ENCODE measurements around the gene ZNF222.

ZNF222 gene
- 0.94 to 4.1 (median 2.4) reads per million in 18 experiments for total RNA-seq

GRCh38 chr19:44025217-44025936 lies at the start of gene ZNF222:
Gene ZNF222 (plus strand): TSS chr19:44025379. CDS start chr19:44025437, 58 bp downstream.
- peak; percentile 91 to 92 for DNase-seq

DNA sequence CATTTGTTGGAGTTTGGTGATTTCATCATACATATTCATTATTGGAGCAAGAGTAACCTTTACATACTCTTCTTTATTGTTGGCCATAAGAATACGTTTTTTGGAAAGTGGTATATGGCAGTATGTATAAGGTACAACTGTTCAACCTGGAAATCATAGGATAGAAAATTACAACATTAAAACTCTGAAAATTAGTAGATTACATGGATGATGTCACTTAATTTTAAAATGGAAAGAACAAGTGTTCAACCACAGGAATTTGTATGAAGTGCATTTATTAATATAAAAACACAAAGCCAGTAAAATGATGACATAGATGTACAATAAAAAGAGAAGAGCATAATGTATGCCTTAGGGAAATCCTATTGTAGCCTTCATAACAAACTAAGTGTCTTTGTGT lies 48.4 kb upstream of the ZNF222 start:
- DNase-seq, result no peak

- DNase-seq, result no peak
Observed at GRCh38 chr19:43983544-43983911, 41.7 kb upstream of the ZNF222 start.

- DNase-seq, result peak; percentile 93 to 94
Observed at GRCh38 chr19:43983912-43984686, 41.1 kb upstream of the ZNF222 start, which contains the start of gene ZNF155. Gene ZNF155 (plus strand): TSS chr19:43984188. CDS start chr19:43988544, 4,356 bp downstream.

DNA sequence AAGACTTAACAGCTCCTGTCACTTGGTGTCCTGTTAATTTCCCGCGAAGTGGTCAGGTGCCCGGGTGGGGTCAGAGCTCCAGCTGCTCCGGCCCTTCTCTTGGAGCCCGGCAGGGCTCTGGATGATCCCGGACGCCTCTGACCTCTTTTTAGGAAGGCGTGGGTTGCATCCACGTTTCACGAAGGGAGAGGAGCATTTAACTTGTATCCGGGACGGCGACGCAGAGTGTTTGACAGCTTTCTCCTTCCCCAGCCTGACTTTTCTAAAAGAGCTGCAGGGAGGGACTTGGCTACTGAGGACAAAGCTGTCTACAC lies 40.5 kb upstream of the ZNF222 start:
- DNase-seq, result peak in 1 of 2 donors; percentile 33

DNA sequence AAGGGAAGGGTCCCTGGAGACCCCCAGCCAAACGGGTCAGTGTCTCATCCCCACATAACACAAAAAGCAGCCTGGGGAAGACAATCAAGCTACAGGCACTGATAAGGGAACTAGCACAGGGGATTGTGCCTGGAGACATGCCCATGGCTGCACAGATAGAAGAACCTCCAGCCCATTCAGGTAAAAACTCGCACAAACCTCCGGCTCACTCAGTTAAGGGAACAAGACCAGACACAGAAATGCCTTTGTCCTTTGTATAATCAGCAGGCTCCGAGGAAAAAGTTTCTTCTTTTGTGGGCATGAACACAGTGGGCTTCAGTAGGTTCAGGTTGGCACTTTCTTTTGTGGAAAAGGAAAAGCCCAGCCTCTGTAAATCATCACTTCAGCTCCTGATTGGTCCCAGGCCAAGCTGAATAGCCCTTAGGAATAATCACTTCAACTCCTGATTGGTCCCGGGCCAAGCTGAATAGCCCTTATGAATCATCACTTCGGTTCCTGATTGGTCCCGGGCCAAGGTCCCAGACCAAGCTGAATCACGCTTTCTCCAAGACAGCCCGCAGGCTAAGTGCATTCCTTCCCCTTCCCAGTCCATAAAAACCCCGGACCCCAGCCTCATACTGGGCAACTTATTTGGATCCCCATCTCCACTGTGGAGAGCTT lies 27.4 kb upstream of the ZNF222 start:
- no peak for DNase-seq

GRCh38 chr19:44002212-44002565 lies 23.0 kb upstream of the ZNF222 start:
- no peak for DNase-seq

DNA sequence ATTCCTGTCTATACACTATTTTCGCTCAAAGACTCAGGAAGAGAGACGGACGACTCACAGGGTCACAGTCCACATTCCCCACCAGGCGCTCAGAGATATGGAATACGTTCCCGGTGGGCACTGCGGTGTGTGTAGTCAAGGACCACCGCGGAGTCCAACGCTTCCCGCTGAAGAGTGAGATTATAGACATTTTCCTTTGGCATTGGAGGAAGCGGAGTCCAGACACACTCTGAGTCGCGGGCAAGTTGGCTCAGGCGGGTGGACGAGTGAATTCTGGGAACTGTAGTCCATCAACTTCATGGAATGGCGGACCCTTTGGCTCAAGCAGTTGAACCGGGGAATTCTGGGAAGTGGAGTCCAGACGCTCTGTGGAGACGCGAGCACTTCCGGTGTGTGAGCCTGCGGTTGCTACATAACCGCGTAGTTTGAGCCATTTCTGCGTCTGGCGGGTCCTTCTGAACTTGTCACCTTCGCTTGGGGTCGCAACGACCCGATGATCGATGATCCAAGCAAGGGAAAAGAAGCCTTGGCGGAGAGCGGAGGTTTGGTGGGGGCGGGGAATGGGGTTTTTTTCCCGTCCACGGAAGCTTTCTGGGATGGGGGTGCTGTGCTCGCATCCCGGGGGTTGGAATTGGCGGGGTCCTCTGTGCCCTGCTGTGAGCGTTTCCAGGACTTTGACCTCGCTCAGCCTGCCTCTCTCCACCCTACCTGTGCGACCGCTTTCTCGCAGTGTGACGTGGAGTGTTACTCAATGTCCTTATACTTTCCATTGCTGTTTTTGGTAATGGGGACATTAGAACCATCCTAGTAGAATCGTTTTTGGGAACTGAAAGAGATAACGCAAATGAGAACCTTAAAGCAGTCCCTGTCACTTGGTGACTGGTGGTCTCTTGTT lies 22.4 kb upstream of the ZNF222 start, which contains the start of gene ZNF230:
ZNF230 (plus strand) TSS at position 392 of the 895 bp plus-strand sequence. CDS start 4,122 bp downstream, outside the sequence.
- peak; percentile 97 for DNase-seq

DNA sequence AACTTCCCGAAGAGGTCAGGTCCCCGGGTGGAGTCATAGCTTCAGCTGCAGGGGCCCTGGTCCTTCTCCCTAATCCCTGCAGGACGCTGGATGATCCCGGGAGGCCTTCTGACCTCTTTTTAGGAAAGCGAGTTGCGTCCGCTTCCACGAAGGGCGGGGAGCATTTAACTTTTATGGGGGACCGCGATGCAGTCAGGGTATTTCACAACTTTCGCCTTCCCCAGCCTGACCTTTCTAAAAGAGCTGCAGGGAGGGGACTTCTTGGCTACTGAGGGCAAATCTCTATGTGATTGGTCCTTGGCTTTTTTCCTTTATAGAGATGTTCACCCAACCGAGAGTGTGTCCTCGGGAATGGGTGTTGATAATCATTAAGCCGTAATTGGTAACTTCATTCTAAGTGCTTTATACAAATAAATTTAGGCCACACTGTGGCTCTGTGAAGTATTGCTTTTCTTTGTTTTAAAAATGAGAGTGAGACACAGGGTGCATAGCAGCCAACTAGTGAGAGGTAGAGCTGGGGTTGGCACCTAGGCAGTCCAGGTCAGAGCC lies 21.6 kb upstream of the ZNF222 start:
- peak in 1 of 2 donors; percentile 12 for DNase-seq

GRCh38 chr19:44005973-44006372 lies 19.2 kb upstream of the ZNF222 start:
- peak; percentile 65 to 83 for DNase-seq

- no peak for DNase-seq
Observed at GRCh38 chr19:44007473-44007872, 17.7 kb upstream of the ZNF222 start.

DNA sequence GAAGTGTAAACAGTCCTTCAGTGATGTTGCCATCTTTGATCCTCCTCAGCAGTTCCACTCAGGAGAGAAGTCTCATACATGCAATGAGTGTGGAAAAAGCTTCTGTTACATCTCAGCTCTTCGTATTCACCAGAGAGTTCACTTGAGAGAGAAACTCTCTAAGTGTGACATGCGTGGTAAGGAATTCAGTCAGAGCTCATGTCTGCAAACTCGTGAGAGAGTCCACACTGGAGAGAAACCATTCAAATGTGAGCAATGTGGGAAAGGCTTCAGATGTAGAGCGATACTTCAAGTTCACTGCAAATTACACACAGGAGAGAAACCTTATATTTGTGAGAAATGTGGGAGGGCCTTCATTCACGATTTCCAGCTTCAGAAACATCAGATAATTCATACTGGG lies 14.7 kb upstream of the ZNF222 start:
- no peak for DNase-seq

- no peak for DNase-seq
Observed at GRCh38 chr19:44019498-44019897, 5.7 kb upstream of the ZNF222 start.

- no peak for DNase-seq
Observed at GRCh38 chr19:44021221-44021620, 4.0 kb upstream of the ZNF222 start.

DNA sequence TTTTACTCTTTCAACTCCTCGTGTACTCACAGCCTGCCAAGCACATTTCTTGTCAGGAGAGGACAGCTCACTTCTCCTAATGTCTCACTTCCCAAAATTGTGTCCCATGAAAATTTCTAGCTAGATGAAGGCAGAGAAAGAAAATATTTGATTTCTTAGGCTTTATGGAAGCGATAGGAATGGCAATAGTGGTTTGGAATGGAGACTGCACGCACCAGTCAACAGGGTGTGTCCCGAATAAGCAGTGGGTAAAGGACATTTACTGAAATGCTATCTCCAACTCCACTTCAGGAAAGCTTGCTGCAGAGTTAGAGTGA lies 321 bp upstream of the ZNF222 start:
- no peak for DNase-seq

- DNase-seq, result no peak
Observed at GRCh38 chr19:44026622-44027021, 1.4 kb downstream of the ZNF222 start.

- no peak for DNase-seq
Observed at GRCh38 chr19:44032001-44032610, 6.9 kb downstream of the ZNF222 start.

DNA sequence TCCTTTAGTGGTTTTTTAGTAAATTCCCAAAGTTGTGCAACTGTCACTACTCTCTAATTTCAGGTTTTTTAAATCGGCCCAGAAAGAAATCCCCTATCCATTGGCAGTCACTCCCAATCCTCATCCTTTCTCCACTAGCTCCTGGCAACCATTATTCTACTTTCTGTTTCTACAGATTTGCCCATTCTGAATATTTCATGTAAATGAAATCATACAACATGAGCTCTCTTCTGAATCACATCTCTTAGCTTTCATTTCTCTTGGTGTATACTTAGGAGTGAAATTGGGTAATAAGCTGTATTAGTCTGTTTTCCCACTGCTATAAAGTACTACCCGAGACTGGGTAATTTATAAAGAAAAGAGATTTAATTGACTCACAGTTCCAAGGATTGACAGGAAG lies 17.0 kb downstream of the ZNF222 start:
- no peak for DNase-seq

- DNase-seq, result peak in 1 of 2 donors; percentile 4
Observed at GRCh38 chr19:44050740-44051649, 25.8 kb downstream of the ZNF222 start.

DNA sequence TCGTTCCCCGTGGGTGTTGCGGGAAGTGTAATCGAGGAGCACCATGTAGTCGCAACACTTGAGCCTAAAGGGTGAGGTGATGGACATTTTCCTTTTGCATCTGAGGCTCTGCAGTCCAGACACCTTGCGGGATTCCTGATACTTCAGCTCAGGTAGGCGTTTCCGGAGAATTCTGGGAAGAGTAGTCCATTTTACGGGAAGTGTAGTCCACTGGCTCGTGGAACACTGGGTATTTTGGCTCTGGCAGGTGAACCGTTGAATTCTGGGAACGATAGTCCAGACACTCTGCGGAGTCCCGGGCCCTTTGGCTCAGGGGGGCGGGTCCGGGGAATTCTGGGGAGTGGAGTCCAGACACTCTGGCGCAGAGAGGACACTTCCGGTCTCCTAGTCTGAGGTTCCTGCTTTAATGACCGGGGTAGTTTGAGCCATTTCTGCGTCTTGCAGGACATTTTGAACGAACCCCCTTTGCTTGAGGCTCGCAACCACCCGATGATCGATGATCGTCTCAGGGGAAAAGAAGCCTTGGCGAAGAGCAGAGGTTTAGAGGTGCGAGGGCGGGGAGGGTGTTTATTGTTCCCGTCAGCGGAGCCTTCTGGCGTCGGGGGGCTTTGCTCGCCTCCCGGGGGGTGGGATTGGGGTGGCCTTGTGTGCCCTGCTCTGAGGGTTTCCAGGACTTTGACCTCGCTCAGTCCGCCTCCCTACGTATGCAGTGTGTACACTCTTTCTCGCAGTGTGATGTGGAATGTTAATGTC lies 26.6 kb downstream of the ZNF222 start, which contains the start of gene ZNF223:
ZNF223 (plus strand) TSS at position 387 of the 753 bp plus-strand sequence. CDS start 3,141 bp downstream, outside the sequence.
- peak; percentile 95 to 96 for DNase-seq

Measured in inflammatory macrophage (primary cell).